ENCODE results near the gene IGFBP3.

The IGFBP3 gene

GRCh38 chr7:45917658-45918057 is 3.4 kb downstream of the IGFBP3 start:
- H3K9me3 ChIP-seq (ENCODE audit: insufficient read depth, low read length), result no peaks in the 10 kb centered on the region
- H3K9ac ChIP-seq (ENCODE audit: insufficient read length, low read depth), result no peak overlapping the region
- H3K4me3 ChIP-seq (ENCODE audit: insufficient read length, low read depth), result no peak overlapping the region
- TF ChIP-seq YY1 (IDR thresholded peaks at IDR 0.05; ENCODE audit: insufficient read depth, insufficient read length) (no peak), ZNF274 (IDR thresholded peaks at IDR 0.05; ENCODE audit: low read depth, low read length) (no peak), SUZ12 (IDR thresholded peaks at IDR 0.05; ENCODE audit: extremely low read depth, insufficient read depth, insufficient read length) (no peak)
- H3K27me3 ChIP-seq (ENCODE audit: insufficient read depth, insufficient read length), result peaks cover 53% of the 10 kb centered on the region
- H3K36me3 ChIP-seq (ENCODE audit: insufficient read depth, insufficient read length, low read length), result peaks cover 35% of the 10 kb centered on the region
- H3K4me1 ChIP-seq (ENCODE audit: insufficient read depth, insufficient read length), result no peaks in the 10 kb centered on the region
- DNase-seq (ENCODE audit: low read depth, low spot score), result peak; percentile 70

DNA sequence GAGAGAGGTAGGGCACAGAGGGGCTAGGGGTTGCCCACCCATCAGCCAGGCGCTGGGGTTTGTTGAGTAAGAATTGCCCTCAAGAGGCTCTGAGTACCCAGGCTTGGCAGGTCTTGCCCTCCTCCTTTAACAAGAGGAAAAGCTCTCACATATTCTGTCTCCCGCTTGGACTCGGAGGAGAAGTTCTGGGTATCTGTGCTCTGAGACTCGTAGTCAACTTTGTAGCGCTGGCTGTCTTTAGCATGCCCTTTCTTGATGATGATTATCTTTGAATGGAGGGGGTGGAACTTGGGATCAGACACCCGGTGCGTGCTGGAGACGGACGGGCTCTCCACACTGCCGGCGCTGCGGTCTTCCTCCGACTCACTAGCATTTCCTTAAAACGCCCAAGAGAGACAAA is 4.0 kb downstream of the IGFBP3 start:
- Histone ChIP-seq H3K27me3 (ENCODE audit: insufficient read depth, insufficient read length) (peaks cover 47% of the 10 kb centered on the region), H3K4me1 (ENCODE audit: insufficient read depth, insufficient read length) (no peaks in the 10 kb centered on the region), H3K9ac (ENCODE audit: insufficient read length, low read depth) (no peak overlapping the region), H3K9me3 (ENCODE audit: insufficient read depth, low read length) (no peaks in the 10 kb centered on the region), H3K4me3 (ENCODE audit: insufficient read length, low read depth) (no peak overlapping the region), H3K36me3 (ENCODE audit: insufficient read depth, insufficient read length, low read length) (peaks cover 36% of the 10 kb centered on the region)
- TF ChIP-seq YY1 (IDR thresholded peaks at IDR 0.05; ENCODE audit: insufficient read depth, insufficient read length) (no peak), ZNF274 (IDR thresholded peaks at IDR 0.05; ENCODE audit: low read depth, low read length) (no peak), SUZ12 (IDR thresholded peaks at IDR 0.05; ENCODE audit: extremely low read depth, insufficient read depth, insufficient read length) (no peak)
- DNase-seq (ENCODE audit: low read depth, low spot score), result no peak

- Histone ChIP-seq H3K9me3 (ENCODE audit: insufficient read depth, low read length) (no peaks in the 10 kb centered on the region), H3K9ac (ENCODE audit: insufficient read length, low read depth) (no peak overlapping the region), H3K36me3 (ENCODE audit: insufficient read depth, insufficient read length, low read length) (peaks cover 36% of the 10 kb centered on the region), H3K4me1 (ENCODE audit: insufficient read depth, insufficient read length) (no peaks in the 10 kb centered on the region), H3K4me3 (ENCODE audit: insufficient read length, low read depth) (no peak overlapping the region), H3K27me3 (ENCODE audit: insufficient read depth, insufficient read length) (peaks cover 32% of the 10 kb centered on the region)
- no peak for DNase-seq (ENCODE audit: low read depth, low spot score)
- TF ChIP-seq ZNF274 (IDR thresholded peaks at IDR 0.05; ENCODE audit: low read depth, low read length) (no peak), SUZ12 (IDR thresholded peaks at IDR 0.05; ENCODE audit: extremely low read depth, insufficient read depth, insufficient read length) (no peak), YY1 (IDR thresholded peaks at IDR 0.05; ENCODE audit: insufficient read depth, insufficient read length) (no peak)
Measured at GRCh38 chr7:45915606-45916005, 5.5 kb downstream of the IGFBP3 start.

DNA sequence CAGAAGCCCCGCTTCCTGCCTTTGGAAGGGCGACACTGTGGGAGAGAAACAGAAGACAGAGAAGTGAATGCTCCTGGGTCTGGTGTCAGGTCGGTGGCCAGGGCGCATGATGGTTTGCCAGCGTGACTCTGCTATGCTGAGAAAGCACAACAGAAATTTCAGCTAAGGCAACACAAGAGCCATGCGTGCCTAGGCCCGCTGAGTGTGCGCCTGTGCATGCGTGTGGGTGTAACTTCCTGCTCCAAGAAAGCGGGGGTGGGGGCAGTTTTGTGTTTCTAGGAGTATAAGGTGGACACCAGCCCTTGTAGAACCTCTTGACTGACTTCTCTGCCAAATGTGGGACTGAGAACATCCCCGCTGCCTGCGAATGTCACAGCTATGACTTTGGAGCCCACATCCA is 6.2 kb downstream of the IGFBP3 start:
- no peak for DNase-seq (ENCODE audit: low read depth, low spot score)

GRCh38 chr7:45912972-45913371 is 8.1 kb downstream of the IGFBP3 start:
- DNase-seq (ENCODE audit: low read depth, low spot score), result no peak
- Histone ChIP-seq H3K27me3 (ENCODE audit: insufficient read depth, insufficient read length) (peaks cover 6% of the 10 kb centered on the region), H3K4me1 (ENCODE audit: insufficient read depth, insufficient read length) (no peaks in the 10 kb centered on the region), H3K4me3 (ENCODE audit: insufficient read length, low read depth) (no peak overlapping the region), H3K9me3 (ENCODE audit: insufficient read depth, low read length) (no peaks in the 10 kb centered on the region), H3K36me3 (ENCODE audit: insufficient read depth, insufficient read length, low read length) (peaks cover 36% of the 10 kb centered on the region), H3K9ac (ENCODE audit: insufficient read length, low read depth) (no peak overlapping the region)
- TF ChIP-seq SUZ12 (IDR thresholded peaks at IDR 0.05; ENCODE audit: extremely low read depth, insufficient read depth, insufficient read length), result no peak
- no peak for TF ChIP-seq YY1 (IDR thresholded peaks at IDR 0.05; ENCODE audit: insufficient read depth, insufficient read length)
- TF ChIP-seq ZNF274 (IDR thresholded peaks at IDR 0.05; ENCODE audit: low read depth, low read length), result no peak

More for the DNA sequence above, 6.2 kb downstream of the IGFBP3 start:
- TF ChIP-seq SUZ12 (IDR thresholded peaks at IDR 0.05; ENCODE audit: extremely low read depth, insufficient read depth, insufficient read length), result no peak
- TF ChIP-seq YY1 (IDR thresholded peaks at IDR 0.05; ENCODE audit: insufficient read depth, insufficient read length), result no peak
- TF ChIP-seq ZNF274 (IDR thresholded peaks at IDR 0.05; ENCODE audit: low read depth, low read length), result no peak
- Histone ChIP-seq H3K4me1 (ENCODE audit: insufficient read depth, insufficient read length) (no peaks in the 10 kb centered on the region), H3K9me3 (ENCODE audit: insufficient read depth, low read length) (no peaks in the 10 kb centered on the region), H3K27me3 (ENCODE audit: insufficient read depth, insufficient read length) (peaks cover 25% of the 10 kb centered on the region), H3K4me3 (ENCODE audit: insufficient read length, low read depth) (no peak overlapping the region), H3K9ac (ENCODE audit: insufficient read length, low read depth) (no peak overlapping the region), H3K36me3 (ENCODE audit: insufficient read depth, insufficient read length, low read length) (peaks cover 36% of the 10 kb centered on the region)

GRCh38 chr7:45911311-45911710 is 9.8 kb downstream of the IGFBP3 start:
- Histone ChIP-seq H3K36me3 (ENCODE audit: insufficient read depth, insufficient read length, low read length) (peaks cover 27% of the 10 kb centered on the region), H3K27me3 (ENCODE audit: insufficient read depth, insufficient read length) (no peaks in the 10 kb centered on the region), H3K9me3 (ENCODE audit: insufficient read depth, low read length) (no peaks in the 10 kb centered on the region), H3K4me1 (ENCODE audit: insufficient read depth, insufficient read length) (no peaks in the 10 kb centered on the region), H3K4me3 (ENCODE audit: insufficient read length, low read depth) (no peak overlapping the region), H3K9ac (ENCODE audit: insufficient read length, low read depth) (no peak overlapping the region)
- TF ChIP-seq SUZ12 (IDR thresholded peaks at IDR 0.05; ENCODE audit: extremely low read depth, insufficient read depth, insufficient read length) (no peak), YY1 (IDR thresholded peaks at IDR 0.05; ENCODE audit: insufficient read depth, insufficient read length) (no peak), ZNF274 (IDR thresholded peaks at IDR 0.05; ENCODE audit: low read depth, low read length) (no peak)
- DNase-seq (ENCODE audit: low read depth, low spot score), result no peak

DNA sequence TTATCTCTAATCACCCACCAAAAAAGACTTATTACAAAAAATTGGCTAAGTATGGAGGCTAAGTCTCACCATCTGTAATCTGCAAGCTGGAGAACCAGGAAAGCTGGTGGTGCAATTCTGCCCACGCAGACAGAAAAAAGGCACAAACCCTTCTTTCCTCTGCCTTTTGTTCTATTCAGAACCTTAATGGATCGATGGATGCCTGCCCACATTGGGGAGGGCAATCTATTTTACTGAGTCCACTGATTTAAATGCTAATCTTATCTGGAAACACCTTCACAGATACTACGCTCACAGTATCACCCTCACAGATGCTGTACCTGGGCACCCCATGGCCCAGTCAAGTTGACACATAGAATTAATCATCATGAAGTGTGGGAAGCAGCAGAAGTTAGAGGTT is 10.2 kb downstream of the IGFBP3 start:
- no peak overlapping the region for H3K4me3 ChIP-seq (ENCODE audit: insufficient read length, low read depth)
- no peaks in the 10 kb centered on the region for H3K4me1 ChIP-seq (ENCODE audit: insufficient read depth, insufficient read length)
- no peak overlapping the region for H3K9ac ChIP-seq (ENCODE audit: insufficient read length, low read depth)
- H3K36me3 ChIP-seq (ENCODE audit: insufficient read depth, insufficient read length, low read length), result peaks cover 23% of the 10 kb centered on the region
- H3K9me3 ChIP-seq (ENCODE audit: insufficient read depth, low read length), result no peaks in the 10 kb centered on the region
- no peak for DNase-seq (ENCODE audit: low read depth, low spot score)
- no peak for TF ChIP-seq YY1 (IDR thresholded peaks at IDR 0.05; ENCODE audit: insufficient read depth, insufficient read length)
- no peak for TF ChIP-seq ZNF274 (IDR thresholded peaks at IDR 0.05; ENCODE audit: low read depth, low read length)
- TF ChIP-seq SUZ12 (IDR thresholded peaks at IDR 0.05; ENCODE audit: extremely low read depth, insufficient read depth, insufficient read length), result no peak
- H3K27me3 ChIP-seq (ENCODE audit: insufficient read depth, insufficient read length), result no peaks in the 10 kb centered on the region

Data from NT2/D1 (cell line).